ENCODE results near the gene PADI1. TPM values are rescaled to one million over a fixed set of nuclear protein-coding genes. Genes with fewer than 3 reads are reported as not detected.

Gene PADI1
- total and polyA plus RNA-seq, 4 donors: 4.9 TPM; not detected in 3

DNA sequence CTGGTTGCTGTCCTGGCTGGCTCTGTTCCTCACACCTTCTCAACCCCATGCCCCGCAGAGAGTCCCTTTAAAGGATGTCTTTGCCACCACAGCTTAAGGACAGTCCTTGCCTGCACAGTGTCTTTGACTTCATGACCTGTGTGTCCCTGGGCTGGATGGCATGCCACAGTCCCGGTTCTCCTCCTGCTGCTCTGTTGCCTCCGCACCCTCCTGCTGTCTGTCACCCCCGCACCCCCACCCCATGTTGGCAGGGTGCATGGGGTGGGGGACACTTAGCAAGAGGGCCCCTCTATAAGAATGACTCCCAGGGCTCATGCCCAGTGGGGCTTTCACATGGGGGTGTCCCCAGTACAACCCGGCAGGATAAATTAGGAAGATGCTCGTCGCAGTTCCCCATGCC lies 41.6 kb upstream of the PADI1 start:
- Histone ChIP-seq H3K9me3 (ENCODE audit: control insufficient read depth in 4 of 4, low read length in 3 of 4) (no peaks in the 10 kb centered on the region), H3K4me3 (ENCODE audit: low read depth in 1 of 3, low read length in 3 of 3) (no peak overlapping the region), H3K36me3 (ENCODE audit: control insufficient read depth in 4 of 4, insufficient read depth in 3 of 4, low read depth in 1 of 4, low read length in 3 of 4) (no peaks in the 10 kb centered on the region), H3K9ac (ENCODE audit: low read depth in 1 of 2, low read length in 2 of 2) (no peak overlapping the region), H3K27ac (ENCODE audit: low read depth in 1 of 2, low read length in 2 of 2) (no peak overlapping the region), H3K4me1 (ENCODE audit: control insufficient read depth in 4 of 4, insufficient read depth in 4 of 4, low read length in 3 of 4) (no peaks in the 10 kb centered on the region), H3K27me3 (ENCODE audit: control insufficient read depth in 4 of 4, insufficient read depth in 4 of 4, low read length in 3 of 4) (peaks cover 0 to 2% (median 0%) of the 10 kb centered on the region in 4 donors)
- no peak for DNase-seq (ENCODE audit: low spot score)
- WGBS: 88% methylated on average over 7 of the region's 7 CpGs
- TF ChIP-seq JUND (IDR thresholded peaks at IDR 0.05) (no peak), EGR1 (IDR thresholded peaks at IDR 0.05; ENCODE audit: low read depth in 2 of 2) (no peak), NR2F2 (IDR thresholded peaks at IDR 0.05) (no peak), RXRA (IDR thresholded peaks at IDR 0.05) (no peak), FOXA1 (IDR thresholded peaks at IDR 0.05) (no peak), YY1 (IDR thresholded peaks at IDR 0.05) (no peak), FOXA2 (IDR thresholded peaks at IDR 0.05) (no peak), GABPA (IDR thresholded peaks at IDR 0.05 in 1 of 2, conservative IDR thresholded peaks at IDR 0.05 in 1 of 2) (no peak), RAD21 (IDR thresholded peaks at IDR 0.05) (no peak), HNF4G (IDR thresholded peaks at IDR 0.05) (no peak), HNF4A (conservative IDR thresholded peaks at IDR 0.05) (no peak)
- TF ChIP-seq, protein P1, sequence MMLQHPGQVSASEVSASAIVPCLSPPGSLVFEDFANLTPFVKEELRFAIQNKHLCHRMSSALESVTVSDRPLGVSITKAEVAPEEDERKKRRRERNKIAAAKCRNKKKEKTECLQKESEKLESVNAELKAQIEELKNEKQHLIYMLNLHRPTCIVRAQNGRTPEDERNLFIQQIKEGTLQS (IDR thresholded peaks at IDR 0.05): no peak
- TF ChIP-seq, protein P2, sequence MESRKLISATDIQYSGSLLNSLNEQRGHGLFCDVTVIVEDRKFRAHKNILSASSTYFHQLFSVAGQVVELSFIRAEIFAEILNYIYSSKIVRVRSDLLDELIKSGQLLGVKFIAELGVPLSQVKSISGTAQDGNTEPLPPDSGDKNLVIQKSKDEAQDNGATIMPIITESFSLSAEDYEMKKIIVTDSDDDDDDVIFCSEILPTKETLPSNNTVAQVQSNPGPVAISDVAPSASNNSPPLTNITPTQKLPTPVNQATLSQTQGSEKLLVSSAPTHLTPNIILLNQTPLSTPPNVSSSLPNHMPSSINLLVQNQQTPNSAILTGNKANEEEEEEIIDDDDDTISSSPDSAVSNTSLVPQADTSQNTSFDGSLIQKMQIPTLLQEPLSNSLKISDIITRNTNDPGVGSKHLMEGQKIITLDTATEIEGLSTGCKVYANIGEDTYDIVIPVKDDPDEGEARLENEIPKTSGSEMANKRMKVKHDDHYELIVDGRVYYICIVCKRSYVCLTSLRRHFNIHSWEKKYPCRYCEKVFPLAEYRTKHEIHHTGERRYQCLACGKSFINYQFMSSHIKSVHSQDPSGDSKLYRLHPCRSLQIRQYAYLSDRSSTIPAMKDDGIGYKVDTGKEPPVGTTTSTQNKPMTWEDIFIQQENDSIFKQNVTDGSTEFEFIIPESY (IDR thresholded peaks at IDR 0.05): no peak
- TF ChIP-seq, protein P3, sequence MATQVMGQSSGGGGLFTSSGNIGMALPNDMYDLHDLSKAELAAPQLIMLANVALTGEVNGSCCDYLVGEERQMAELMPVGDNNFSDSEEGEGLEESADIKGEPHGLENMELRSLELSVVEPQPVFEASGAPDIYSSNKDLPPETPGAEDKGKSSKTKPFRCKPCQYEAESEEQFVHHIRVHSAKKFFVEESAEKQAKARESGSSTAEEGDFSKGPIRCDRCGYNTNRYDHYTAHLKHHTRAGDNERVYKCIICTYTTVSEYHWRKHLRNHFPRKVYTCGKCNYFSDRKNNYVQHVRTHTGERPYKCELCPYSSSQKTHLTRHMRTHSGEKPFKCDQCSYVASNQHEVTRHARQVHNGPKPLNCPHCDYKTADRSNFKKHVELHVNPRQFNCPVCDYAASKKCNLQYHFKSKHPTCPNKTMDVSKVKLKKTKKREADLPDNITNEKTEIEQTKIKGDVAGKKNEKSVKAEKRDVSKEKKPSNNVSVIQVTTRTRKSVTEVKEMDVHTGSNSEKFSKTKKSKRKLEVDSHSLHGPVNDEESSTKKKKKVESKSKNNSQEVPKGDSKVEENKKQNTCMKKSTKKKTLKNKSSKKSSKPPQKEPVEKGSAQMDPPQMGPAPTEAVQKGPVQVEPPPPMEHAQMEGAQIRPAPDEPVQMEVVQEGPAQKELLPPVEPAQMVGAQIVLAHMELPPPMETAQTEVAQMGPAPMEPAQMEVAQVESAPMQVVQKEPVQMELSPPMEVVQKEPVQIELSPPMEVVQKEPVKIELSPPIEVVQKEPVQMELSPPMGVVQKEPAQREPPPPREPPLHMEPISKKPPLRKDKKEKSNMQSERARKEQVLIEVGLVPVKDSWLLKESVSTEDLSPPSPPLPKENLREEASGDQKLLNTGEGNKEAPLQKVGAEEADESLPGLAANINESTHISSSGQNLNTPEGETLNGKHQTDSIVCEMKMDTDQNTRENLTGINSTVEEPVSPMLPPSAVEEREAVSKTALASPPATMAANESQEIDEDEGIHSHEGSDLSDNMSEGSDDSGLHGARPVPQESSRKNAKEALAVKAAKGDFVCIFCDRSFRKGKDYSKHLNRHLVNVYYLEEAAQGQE (IDR thresholded peaks at IDR 0.05): no peak
- TF ChIP-seq, protein P4, sequence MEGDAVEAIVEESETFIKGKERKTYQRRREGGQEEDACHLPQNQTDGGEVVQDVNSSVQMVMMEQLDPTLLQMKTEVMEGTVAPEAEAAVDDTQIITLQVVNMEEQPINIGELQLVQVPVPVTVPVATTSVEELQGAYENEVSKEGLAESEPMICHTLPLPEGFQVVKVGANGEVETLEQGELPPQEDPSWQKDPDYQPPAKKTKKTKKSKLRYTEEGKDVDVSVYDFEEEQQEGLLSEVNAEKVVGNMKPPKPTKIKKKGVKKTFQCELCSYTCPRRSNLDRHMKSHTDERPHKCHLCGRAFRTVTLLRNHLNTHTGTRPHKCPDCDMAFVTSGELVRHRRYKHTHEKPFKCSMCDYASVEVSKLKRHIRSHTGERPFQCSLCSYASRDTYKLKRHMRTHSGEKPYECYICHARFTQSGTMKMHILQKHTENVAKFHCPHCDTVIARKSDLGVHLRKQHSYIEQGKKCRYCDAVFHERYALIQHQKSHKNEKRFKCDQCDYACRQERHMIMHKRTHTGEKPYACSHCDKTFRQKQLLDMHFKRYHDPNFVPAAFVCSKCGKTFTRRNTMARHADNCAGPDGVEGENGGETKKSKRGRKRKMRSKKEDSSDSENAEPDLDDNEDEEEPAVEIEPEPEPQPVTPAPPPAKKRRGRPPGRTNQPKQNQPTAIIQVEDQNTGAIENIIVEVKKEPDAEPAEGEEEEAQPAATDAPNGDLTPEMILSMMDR (IDR thresholded peaks at IDR 0.05; ENCODE audit: low read depth, low read length, missing input control): no peak

Measured in liver (tissue), 9 donors.